ENCODE measurements around the gene ANKRD34A.
"Not testable (repeated sequence)": the region's sequence is repeated elsewhere in the genome, so short reads cannot be mapped to it uniquely, and the experiment has no call there.

ANKRD34A gene

DNA sequence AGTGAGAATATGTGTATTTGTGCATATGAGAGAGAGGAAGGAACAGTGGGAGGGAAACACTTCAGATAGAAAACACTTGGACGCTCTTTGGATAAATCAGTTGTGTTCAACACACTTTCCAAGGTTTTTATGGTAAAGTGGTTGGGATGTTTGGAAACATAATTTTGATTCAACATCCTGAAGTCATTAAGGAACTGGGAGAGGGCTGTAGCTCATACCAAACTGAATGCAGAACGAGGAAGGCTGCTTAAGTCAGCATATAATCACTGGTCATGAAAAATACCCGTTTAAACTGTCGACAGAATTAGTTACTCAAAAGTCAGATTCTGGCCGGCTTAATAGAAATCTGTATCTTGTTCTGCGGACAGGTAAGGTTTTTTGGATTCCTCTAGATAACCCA is 21.5 kb downstream of the ANKRD34A start:
- DNase-seq = no peak

DNA sequence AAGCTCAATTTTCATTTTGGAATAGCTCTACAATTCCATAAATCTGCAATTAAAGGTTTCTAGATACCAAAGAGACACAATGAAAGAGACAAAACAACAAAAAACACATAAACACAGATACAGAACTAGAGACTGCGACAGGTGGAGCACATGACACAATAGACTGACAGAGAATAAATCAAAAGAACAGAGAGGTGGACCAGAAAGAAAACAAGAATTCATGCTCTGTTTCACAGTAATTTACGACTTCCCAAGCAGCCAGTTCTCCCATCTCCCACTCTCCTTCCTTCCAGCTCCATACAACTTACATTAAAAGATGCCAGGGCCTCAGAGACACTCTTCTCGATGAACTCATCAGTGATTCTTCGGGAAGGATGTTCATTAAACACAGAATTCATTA is 22.0 kb downstream of the ANKRD34A start:
- DNase-seq = no peak

DNA sequence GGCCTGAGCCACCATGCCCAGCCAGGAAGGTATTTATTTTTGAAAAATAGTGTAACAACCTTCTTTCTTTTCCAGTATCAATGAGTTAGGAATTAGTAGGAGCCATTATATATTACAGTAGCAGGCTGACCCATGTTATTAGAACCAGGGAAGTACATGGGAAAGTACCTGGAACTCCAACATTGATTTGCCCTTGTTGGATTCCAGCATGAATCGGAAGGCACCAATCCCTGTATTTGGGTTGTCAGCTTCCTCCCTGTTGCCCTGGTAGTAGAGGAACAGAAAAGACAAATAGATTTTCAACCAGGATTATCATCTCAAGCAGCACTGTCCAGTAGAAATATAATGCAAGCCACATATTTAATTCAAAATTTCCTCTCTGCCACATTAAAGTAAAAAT is 26.9 kb downstream of the ANKRD34A start:
- DNase-seq = no peak

DNA sequence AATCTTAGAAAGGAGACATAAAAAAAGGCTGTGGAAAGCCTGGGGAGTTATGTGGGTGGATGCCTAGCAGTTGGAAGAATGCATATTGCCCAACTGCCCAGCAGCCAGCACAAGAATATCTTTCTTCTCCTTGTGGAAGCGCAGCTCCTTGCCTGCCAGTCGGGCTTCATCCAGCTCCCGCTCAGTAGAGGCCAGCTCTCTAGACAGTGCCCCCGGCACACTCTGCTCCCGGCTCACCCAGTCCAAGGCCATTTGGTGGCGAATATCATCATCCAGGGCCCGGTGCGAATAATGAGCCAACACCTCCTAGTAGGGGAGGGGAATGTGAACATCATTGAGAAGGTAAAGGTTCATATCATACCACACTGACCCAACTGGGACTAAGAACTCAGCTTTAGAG is 28.1 kb downstream of the ANKRD34A start:
- no peak for DNase-seq

DNA sequence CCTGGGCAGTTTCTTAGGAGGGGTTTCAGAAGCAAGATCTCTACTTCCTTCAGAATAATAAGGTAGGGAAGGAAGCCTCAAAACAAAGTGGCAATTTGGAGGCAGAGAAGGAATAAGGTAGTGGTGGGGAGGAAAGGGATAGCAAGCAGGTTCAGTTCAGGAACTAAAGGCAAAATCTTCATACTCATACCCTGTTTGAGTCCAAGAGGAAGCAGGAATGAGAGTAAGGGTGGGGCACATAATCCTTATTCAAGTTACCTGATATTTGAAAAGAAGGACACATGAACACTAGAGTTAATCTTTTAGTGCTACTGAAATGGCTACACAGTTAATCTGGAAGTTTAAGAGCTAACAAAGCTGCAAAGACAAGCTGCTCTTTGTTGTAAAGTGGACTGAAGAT is 28.7 kb downstream of the ANKRD34A start:
- DNase-seq = no peak

DNA sequence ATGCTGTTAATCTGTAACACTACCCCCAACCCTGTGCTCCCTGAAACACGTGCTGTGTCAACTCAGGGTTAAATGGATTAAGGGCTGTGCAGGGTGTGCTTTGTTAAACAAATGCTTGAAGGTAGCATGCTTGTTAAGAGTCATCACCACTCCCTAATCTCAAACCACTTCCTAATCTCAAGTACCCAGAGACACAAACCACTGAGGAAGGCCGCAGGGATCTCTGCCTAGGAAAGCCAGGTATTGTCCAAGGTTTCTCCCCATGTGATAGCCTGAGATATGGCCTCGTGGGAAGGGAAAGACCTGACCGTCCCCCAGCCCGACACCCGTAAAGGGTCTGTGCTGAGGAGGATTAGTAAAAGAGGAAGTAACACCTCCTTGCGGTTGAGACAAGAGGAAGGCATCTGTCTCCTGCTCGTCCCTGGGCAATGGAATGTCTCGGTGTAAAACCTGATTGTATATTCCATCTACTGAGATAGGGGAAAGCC is 31.8 kb downstream of the ANKRD34A start:
- DNase-seq = peak in 3 of 5 donors; percentile 21 to 33 (median 28)

DNA sequence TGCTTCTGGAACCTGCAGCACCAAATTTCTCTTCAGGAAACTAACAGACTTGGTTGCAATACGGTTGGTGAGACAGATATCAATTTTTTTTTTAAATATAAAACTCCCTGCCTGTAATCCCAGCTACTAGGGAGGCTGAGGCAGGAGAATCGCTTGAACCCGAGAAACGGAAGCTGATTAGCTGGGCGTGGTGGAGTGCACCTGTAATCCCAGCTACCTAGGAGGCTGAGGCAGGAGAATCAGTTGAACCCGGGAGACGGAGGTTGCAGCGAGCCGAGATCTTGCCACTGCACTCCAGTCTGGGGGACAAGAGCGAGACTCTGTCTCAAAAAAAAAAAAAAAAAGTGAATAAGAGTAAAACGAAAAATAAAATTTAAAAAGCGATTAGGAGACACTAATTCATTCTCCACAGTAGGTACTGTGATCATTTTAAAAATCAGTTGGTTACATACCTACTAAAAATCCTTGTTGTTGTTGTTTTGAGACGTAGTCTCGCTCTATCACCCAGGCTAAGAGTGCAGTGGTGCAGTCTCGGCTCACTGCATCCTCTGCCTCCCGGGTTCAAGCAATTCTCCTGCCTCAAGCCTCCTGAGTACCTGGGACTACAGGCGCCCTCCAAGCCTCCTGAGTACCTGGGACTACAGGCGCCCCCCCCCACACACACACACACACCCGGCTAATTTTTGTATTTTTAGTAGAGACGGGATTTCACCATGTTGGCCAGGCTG is 36.3 kb downstream of the ANKRD34A start:
- no peak for DNase-seq

DNA sequence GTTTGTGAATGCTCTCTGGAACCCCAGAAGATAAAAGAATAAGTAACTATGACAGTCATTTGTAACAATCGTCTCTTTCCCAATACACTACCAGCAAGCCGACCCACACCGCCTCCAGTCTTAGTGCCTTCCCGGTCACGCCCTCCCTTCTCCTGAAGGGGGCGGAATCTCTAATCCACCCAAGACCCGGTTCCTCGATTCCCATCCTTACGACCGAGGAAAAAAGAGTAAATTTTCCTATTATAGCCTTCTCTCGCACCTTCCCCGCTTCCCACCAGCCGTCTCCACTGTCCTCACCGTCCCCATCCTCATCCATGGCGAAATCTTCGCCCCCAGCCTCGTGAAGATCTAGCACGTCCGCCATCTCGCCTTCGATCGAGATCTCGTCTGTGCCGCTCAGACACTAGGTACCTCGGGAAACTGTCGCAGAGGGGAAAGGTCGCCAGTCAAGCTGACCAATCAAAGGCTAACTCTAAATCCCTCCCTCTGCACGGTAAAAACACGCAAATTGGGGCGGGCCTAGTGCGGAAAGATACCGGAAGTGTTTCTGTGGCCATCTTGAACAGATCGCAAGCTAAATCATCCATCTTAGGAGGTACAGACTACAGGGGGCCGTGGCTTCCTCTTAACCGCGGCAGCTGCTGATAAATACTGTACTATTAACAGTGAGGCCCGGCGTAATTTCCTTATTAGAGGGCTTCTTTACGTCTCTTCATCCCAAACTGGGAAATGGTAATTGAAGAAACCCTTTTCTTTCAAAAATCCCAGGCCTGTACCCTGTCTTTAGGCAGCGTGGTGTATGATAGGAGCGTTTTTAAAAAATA is 37.1 kb downstream of the ANKRD34A start, which contains the start of gene RBM8A:
Gene RBM8A (minus strand): TSS at position 422 of the 824 bp plus-strand sequence. CDS start 58 bp downstream, at position 364.
- peak; percentile 84 to 98 (median 92) for DNase-seq

DNA sequence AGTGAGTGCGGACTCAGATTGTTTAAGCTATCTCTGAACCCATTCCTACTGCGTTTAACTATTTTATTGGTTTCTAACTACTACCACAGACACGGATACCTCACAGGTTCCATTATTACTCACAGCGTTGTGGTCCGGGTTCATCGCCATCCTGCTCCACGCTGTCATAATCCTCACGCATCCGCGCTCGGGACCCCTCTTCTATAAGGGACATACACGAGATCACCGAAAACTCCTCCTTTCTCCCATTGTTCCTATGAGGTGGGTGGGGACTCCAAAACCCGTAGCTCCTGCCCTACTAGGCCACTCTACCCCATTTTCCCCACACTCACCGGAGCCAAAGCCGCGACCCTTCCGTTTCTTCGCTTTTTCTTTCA is 37.7 kb downstream of the ANKRD34A start:
- DNase-seq = peak in 1 of 5 donors; percentile 54

DNA sequence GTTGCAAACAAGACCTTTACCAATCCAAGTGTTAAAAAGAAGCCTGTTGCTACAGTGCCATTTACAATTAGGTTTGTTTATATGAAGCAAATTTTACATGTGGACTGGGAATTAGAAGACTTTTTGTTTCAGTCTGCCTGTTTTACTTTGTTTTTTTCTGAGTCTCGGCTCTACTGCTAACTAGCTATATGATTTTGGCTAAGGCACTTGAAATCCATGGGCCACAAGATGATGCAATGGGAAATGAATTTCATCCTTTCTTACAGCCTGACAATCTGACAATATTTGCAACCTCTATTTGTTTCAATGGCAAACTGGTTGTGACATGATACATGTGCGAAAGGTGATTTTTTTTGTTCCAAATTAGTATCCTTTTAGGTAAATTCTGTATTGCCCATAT is 42.1 kb downstream of the ANKRD34A start:
- no peak for DNase-seq

DNA sequence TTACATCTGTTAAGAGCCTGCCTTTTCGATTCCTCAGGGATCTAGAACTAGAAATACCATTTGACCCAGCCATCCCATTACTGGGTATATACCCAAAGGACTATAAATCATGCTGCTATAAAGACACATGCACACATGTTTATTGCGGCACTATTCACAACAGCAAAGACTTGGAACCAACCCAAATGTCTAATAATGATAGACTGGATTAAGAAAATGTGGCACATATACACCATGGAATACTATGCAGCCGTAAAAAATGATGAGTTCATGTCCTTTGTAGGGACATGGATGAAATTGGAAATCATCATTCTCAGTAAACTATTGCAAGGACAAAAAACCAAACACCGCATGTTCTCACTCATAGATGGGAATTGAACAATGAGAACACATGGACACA is 44.1 kb downstream of the ANKRD34A start:
- not testable (repeated sequence) for DNase-seq

DNA sequence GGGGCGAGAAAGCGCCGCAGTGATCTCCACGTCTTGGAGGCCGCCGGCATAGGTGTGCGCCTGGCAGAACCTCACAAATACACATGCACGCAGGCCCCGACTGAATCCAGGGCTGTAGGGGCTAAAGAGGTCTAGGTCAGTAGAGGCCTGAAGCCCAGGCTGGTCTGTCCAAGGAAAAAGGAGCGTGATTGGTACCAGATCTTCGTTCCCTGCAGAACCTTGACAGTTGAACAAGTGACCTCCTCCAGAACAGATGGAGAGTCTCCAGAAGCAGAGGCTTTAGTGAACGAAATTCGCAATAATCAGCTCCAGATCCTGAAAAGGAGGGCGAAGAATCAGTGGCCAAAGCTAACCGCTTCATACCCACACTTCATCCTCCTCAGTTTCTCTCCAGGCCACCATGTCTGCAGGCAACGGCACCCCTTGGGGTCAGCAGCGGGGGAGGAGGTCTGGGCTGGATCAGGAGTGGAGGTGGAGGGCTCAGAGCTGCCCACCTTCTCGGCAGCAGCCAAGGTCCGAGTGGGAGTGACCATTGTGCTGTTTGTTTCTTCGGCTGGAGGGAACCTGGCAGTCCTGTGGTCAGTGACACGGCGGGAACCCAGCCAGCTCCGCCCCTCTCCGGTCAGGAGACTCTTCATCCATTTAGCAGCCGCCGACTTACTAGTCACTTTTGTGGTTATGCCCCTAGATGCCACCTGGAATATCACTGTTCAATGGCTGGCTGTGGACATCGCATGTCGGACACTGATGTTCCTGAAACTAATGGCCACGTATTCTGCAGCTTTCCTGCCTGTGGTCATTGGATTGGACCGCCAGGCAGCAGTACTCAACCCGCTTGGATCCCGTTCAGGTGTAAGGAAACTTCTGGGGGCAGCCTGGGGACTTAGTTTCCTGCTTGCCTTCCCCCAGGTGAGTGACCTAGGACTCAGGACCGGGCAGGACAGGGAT is 45.1 kb downstream of the ANKRD34A start:
- no peak for DNase-seq

DNA sequence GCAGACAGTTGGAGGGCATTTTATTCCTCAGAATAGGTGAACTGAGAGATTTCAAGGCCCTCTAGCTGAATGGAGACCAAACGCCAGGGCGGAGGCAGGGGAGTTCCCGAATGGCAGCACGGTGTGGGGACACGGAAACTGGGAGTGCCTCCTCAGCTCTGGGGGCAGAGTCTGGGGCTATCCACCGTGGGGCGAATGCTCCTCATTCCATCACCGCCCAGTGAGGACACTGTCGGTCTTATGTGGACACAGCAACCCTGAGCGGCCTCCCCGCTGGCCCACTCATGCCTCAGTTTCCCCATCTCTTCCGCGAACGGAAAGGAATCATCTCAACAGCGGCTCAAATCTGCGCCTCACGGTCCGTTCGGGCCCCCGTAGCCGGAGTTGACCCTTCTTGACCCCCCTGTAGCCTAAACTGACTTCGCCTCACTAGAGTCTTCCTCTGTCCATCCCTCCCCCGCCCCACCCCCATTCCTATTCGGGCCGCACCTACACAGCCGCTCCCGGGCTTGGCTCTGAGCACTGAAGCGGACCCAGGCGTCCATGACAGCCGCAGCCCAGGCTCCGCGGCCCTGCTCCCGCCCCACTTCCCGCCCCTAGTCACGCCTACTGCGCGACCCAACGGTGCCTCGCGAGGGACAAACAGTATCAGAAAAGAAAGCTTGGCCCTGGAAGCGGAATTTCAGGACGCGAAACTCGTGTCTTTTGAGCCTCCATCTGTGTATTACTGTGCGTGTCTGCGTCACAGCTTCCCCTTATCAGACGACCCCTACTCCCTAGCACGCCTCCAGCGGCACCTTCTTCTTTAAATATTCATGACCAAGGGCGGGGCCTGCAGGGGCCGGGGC is 46.0 kb downstream of the ANKRD34A start, which contains the start of gene PEX11B:
Gene PEX11B (minus strand): TSS at position 574 of the 848 bp plus-strand sequence. CDS start 29 bp downstream, at position 545.
- DNase-seq = peak; percentile 80 to 91 (median 87)

DNA sequence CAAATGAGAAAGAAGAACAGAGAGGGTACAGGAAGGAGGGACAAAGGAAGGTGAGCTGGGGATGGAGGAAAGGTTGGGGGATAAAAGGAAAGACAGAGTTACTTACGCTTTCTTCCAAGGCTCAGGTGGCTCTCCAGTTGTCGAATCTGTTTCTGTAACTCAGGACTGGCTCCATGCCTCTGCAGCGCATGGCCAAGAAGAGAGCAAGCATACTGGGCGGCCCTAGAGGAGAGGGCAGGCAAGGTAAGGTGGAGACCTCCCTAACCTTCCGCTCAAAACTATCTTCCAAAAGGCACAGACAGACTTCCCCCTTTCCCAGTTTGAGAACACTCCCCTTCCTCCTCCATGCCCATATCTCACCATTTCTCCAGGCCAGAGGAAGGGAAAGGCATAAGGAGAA is 46.8 kb downstream of the ANKRD34A start:
- DNase-seq = no peak

DNA sequence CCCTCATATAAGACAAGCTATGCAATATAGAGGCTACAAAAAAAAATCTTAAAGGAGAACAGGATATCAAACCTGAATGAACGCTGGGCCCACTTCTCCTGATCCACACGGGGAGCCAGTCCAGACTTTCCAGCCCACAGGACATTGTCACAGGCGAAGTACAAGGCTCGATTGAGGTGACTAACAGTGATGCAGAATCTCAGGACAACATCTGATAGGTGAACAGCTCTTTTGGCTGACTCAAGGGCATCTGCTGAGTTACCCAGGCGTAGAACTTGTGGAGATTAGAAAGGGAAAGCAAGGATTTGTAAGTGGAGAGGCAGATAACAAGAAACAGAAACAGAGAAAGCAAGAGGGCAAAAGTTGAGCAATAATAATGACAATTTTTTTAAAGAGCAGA is 47.6 kb downstream of the ANKRD34A start:
- DNase-seq = no peak

DNA sequence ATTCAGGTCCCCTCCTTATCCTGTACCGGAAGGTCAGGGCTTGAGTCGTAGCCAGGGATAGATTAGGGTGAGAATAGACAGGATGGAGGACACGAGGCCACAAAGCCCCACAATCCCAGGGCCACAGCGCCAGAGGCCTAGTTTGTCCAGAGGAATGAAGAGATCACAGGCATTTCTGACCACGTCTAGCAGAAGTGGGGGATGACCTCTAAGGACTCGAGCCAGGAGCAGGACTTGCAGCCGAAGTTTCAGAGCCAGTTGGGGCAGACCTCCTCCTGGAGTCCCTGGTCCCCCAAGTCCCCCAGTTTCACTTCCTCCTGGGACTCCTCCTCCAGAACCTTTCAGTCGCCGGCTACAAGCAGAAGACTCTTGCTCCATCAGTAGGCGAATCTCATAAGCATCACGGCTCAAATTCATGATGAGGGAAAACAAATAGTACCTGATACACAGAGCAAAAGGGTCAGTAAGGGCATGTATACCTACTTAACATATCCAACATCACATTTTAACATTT is 52.2 kb downstream of the ANKRD34A start:
- DNase-seq = no peak
